Erythroblast (primary cell): ENCODE data around the gene TMEM272.

ENCODE experiments used
- GATA1 ChIP-seq: IDR thresholded peaks from 2 replicates; pipeline ENCODE4 v1.6.1; 2011; ENCODE audit warnings: low read depth, mild to moderate bottlenecking, control low read depth, low read length, moderate library complexity
- POLR2A ChIP-seq: IDR thresholded peaks from 2 replicates; pipeline ENCODE4 v1.6.1; 2011; ENCODE audit warnings: mild to moderate bottlenecking, low read length

GRCh38 chr13:51885651-51886050, 40.7 kb upstream of the TMEM272 start:
- TF ChIP-seq POLR2A (no peak), GATA1 (no peak)
